Esophagus squamous epithelium (tissue), 4 donors: Measurements from ENCODE around the gene ECT2L.

Source experiments
- CTCF ChIP-seq, 6 experiments: fragments of 450-650 bp in 4 of 6; fragments of 200-600 bp in 2 of 6; sonication (generic) in 2 of 6; IDR thresholded peaks; one replicate each; pipeline ENCODE4 v1.5.1; 2016 to 2019; ENCODE audit warnings: antibody characterized with exemption in 6 of 6, mild to moderate bottlenecking in 4 of 6, moderate library complexity in 4 of 6
- POLR2A ChIP-seq, 4 donors: fragments of 450-650 bp; IDR thresholded peaks; one replicate each; pipeline ENCODE4 v1.6.1; 2017; ENCODE audit warnings: antibody characterized with exemption in 4 of 4, mild to moderate bottlenecking in 4 of 4, moderate library complexity in 3 of 4

- no peak for TF ChIP-seq CTCF (IDR thresholded peaks at IDR 0.05)
- no peak for TF ChIP-seq POLR2A (IDR thresholded peaks at IDR 0.05)
Measured at GRCh38 chr6:138864343-138864890, 68.5 kb downstream of the ECT2L start.
